Peyer's patch (tissue), 4 donors: ENCODE measurements around the gene FUNDC2.

ENCODE experiments used
- POLR2A ChIP-seq, 2 donors: fragments of 450-650 bp; IDR thresholded peaks; one replicate each; pipeline ENCODE4 v1.5.1; 2017; ENCODE audit warnings: antibody characterized with exemption in 2 of 2, mild to moderate bottlenecking in 2 of 2, moderate library complexity in 2 of 2
- TF ChIP-seq, protein P1 (sequence below), 6 experiments: fragments of 450-650 bp in 4 of 6; fragments of 200-600 bp in 2 of 6; sonication (generic) in 1 of 6; IDR thresholded peaks; one replicate each; pipeline ENCODE4 v1.5.1; 2017 to 2019; ENCODE audit warnings: antibody characterized with exemption in 6 of 6, mild to moderate bottlenecking in 3 of 6, moderate library complexity in 1 of 6

GRCh38 chrX:154987940-154988339 lies 38.7 kb upstream of the FUNDC2 start:
- TF ChIP-seq, protein P1, sequence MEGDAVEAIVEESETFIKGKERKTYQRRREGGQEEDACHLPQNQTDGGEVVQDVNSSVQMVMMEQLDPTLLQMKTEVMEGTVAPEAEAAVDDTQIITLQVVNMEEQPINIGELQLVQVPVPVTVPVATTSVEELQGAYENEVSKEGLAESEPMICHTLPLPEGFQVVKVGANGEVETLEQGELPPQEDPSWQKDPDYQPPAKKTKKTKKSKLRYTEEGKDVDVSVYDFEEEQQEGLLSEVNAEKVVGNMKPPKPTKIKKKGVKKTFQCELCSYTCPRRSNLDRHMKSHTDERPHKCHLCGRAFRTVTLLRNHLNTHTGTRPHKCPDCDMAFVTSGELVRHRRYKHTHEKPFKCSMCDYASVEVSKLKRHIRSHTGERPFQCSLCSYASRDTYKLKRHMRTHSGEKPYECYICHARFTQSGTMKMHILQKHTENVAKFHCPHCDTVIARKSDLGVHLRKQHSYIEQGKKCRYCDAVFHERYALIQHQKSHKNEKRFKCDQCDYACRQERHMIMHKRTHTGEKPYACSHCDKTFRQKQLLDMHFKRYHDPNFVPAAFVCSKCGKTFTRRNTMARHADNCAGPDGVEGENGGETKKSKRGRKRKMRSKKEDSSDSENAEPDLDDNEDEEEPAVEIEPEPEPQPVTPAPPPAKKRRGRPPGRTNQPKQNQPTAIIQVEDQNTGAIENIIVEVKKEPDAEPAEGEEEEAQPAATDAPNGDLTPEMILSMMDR (IDR thresholded peaks at IDR 0.05), result no peak
- no peak for TF ChIP-seq POLR2A (IDR thresholded peaks at IDR 0.05)
